ENCODE data around the gene SCYL3. TPM values are rescaled to one million over a fixed set of nuclear protein-coding genes. Genes with fewer than 3 reads are reported as not detected.

The SCYL3 gene
- total and polyA plus RNA-seq, 3 donors from 2014 or later: 13.3 to 16.3 (median 15.8) TPM

DNA sequence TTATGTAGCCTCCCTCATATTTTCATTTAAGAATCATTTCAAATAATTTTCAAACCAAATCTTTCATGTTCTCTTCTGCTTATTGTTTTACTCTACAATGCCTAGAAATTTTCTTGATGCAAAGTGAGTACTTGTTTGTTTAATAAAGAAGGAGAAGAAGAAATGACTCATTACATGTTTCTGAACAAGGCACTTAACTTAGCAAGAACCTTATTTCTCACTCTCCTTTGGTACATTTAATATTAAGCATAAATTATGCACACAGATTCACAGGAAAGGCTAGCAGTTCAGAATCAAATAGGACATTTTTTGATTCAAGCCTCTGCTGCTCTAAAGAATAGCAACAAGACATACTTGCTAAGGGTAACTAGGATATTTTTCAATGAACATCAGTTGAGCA is 9.1 kb downstream of the SCYL3 start:
- H3K4me1 ChIP-seq: no peaks in the 10 kb centered on the region
- no peak for TF ChIP-seq POLR2A (IDR thresholded peaks at IDR 0.05)
- TF ChIP-seq, protein P1, sequence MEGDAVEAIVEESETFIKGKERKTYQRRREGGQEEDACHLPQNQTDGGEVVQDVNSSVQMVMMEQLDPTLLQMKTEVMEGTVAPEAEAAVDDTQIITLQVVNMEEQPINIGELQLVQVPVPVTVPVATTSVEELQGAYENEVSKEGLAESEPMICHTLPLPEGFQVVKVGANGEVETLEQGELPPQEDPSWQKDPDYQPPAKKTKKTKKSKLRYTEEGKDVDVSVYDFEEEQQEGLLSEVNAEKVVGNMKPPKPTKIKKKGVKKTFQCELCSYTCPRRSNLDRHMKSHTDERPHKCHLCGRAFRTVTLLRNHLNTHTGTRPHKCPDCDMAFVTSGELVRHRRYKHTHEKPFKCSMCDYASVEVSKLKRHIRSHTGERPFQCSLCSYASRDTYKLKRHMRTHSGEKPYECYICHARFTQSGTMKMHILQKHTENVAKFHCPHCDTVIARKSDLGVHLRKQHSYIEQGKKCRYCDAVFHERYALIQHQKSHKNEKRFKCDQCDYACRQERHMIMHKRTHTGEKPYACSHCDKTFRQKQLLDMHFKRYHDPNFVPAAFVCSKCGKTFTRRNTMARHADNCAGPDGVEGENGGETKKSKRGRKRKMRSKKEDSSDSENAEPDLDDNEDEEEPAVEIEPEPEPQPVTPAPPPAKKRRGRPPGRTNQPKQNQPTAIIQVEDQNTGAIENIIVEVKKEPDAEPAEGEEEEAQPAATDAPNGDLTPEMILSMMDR (IDR thresholded peaks at IDR 0.05): no peak
- intact Hi-C loops (cut with DNase I; ENCODE audit: low total_unique reads): no loop called here
- H3K27me3 ChIP-seq: no peaks in the 10 kb centered on the region
- H3K36me3 ChIP-seq (ENCODE audit: low read depth, missing control alignments): no peaks in the 10 kb centered on the region
- H3K27ac ChIP-seq: no peak overlapping the region
- no peaks in the 10 kb centered on the region for H3K9me3 ChIP-seq
- H3K4me3 ChIP-seq: no peak overlapping the region
- DNase-seq: no peak

DNA sequence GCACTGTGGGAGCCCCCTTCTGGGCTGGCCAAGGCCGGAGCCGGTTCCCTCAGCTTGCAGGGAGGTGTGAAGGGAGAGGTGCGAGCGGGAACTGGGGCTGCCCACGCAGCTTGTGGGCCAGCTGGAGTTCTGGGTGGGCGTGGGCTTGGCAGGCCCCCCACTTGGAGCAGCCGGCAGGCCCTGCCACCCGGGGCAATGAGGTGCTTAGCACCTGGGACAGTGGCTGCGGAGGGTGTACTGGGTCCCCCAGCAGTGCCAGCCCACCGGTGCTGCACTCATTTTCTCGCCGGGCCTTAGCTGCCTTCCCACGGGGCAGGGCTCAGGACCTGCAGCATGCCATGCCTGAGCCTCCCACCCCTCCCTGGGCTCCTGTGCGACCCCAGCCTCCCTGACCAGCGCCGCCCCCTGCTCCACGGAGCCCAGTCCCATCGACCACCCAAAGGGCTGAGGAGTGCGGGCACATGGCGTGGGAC is 11.6 kb downstream of the SCYL3 start:
- intact Hi-C loops (cut with DNase I; ENCODE audit: low total_unique reads): no loop called here
- no peaks in the 10 kb centered on the region for H3K27me3 ChIP-seq
- no peak overlapping the region for H3K4me3 ChIP-seq
- no peaks in the 10 kb centered on the region for H3K36me3 ChIP-seq (ENCODE audit: low read depth, missing control alignments)
- WGBS, 2 donors: 88 to 98% methylated on average over 8 to 20 of the region's 20 CpGs
- no peaks in the 10 kb centered on the region for H3K9me3 ChIP-seq
- no peak overlapping the region for H3K27ac ChIP-seq
- DNase-seq: no peak
- no peaks in the 10 kb centered on the region for H3K4me1 ChIP-seq
- TF ChIP-seq, protein P1 (IDR thresholded peaks at IDR 0.05): no peak
- no peak for TF ChIP-seq POLR2A (IDR thresholded peaks at IDR 0.05)

DNA sequence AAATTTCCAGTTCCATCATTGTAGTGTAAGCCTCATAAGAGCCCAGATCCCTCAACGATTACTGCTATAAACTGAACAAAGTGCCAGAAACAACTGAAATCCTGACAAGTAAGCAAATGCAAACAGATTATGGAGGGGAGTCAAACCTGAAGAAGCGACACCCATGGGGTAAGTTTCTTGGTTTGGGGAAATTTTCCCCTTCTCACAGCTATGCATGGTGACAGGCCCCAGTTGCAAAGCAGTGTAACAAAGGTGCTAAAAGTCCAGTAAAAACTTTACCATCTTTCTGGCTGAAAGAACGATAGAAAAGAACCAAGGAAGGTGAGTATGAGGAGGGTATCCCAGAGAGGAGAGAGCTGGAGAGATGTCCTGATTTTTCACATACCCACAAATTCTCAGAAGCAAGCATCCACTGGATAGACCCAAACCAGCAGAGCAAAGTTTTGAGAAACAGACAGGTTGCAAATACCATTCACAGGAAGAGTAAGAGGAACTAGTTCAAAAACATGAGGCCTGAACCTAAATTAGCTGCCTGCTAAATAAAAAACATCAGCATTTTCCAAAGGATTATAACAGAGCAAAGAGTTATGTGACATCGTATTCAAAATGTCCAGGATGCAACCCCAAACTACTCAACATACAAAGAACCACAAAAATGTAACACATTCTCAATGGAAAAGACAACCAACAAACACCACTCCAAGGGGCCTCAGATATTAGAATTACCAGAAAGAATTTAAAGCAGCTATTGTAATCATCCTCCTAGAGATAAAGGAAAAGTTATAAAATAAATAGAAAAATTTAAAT is 14.5 kb downstream of the SCYL3 start:
- intact Hi-C loops (cut with DNase I; ENCODE audit: low total_unique reads): no loop called here
- Histone ChIP-seq H3K4me1 (no peaks in the 10 kb centered on the region), H3K36me3 (ENCODE audit: low read depth, missing control alignments) (peaks cover 3% of the 10 kb centered on the region), H3K4me3 (no peak overlapping the region), H3K27ac (no peak overlapping the region), H3K27me3 (no peaks in the 10 kb centered on the region), H3K9me3 (no peaks in the 10 kb centered on the region)
- no peak for DNase-seq
- WGBS, 2 donors: 87 to 97% methylated on average over 4 of the region's 4 CpGs
- TF ChIP-seq, protein P1 (IDR thresholded peaks at IDR 0.05): no peak
- no peak for TF ChIP-seq POLR2A (IDR thresholded peaks at IDR 0.05)

- Histone ChIP-seq H3K4me1 (no peaks in the 10 kb centered on the region), H3K27ac (no peak overlapping the region), H3K9me3 (no peaks in the 10 kb centered on the region), H3K36me3 (ENCODE audit: low read depth, missing control alignments) (peaks cover 3% of the 10 kb centered on the region), H3K4me3 (no peak overlapping the region), H3K27me3 (no peaks in the 10 kb centered on the region)
- TF ChIP-seq, protein P1 (IDR thresholded peaks at IDR 0.05): no peak
- no peak for TF ChIP-seq POLR2A (IDR thresholded peaks at IDR 0.05)
- DNase-seq: no peak
- intact Hi-C loops (cut with DNase I; ENCODE audit: low total_unique reads): no loop called here
- 71 to 86% methylated on average over 4 of the region's 4 CpGs for WGBS, 2 donors
Measured at GRCh38 chr1:169878498-169878897, 15.2 kb downstream of the SCYL3 start.
